ENCODE results near the gene TMOD4.
"Not testable (repeated sequence)": the region's sequence is repeated elsewhere in the genome, so short reads cannot be mapped to it uniquely, and the experiment has no call there.

Gene TMOD4

GRCh38 chr1:151196292-151196800 is 20.6 kb upstream of the TMOD4 start:
- Histone ChIP-seq H3K27me3 (ENCODE audit: low read length) (no peaks in the 10 kb centered on the region), H2AFZ (ENCODE audit: low read depth, low read length, severe bottlenecking) (peak overlapping the region; percentile 86)

GRCh38 chr1:151194894-151195594 is 19.3 kb upstream of the TMOD4 start:
- H3K4me2 ChIP-seq (ENCODE audit: low read depth, low read length, poor library complexity, severe bottlenecking); H3K27ac ChIP-seq (ENCODE audit: low read depth, low read length); H3K9me2 ChIP-seq (replicated peaks; ENCODE audit: insufficient read depth, low read length); H3K27me3 ChIP-seq (ENCODE audit: low read length); H3K9ac ChIP-seq (ENCODE audit: low read length); H4K20me1 ChIP-seq (ENCODE audit: low read depth, low read length); H3K4me3 ChIP-seq (ENCODE audit: insufficient read depth, low read length, poor library complexity, severe bottlenecking); H2AFZ ChIP-seq (ENCODE audit: low read depth, low read length, severe bottlenecking); H3K36me3 ChIP-seq (ENCODE audit: low read length); H3K9me3 ChIP-seq (ENCODE audit: insufficient read depth, low read length): not testable (repeated sequence)
- peaks cover 13% of the 10 kb centered on the region for H3F3A ChIP-seq (ENCODE audit: insufficient read depth)
- H3K79me2 ChIP-seq (ENCODE audit: insufficient read depth, low read length) = peaks cover 16% of the 10 kb centered on the region

More at GRCh38 chr1:151196292-151196800, 20.6 kb upstream of the TMOD4 start:
- Histone ChIP-seq H3K9me2 (replicated peaks; ENCODE audit: insufficient read depth, low read length) (no peaks in the 10 kb centered on the region), H3K36me3 (ENCODE audit: low read length) (no peaks in the 10 kb centered on the region), H3K4me2 (ENCODE audit: low read depth, low read length, poor library complexity, severe bottlenecking) (peak overlapping the region; percentile 68), H3K9me3 (ENCODE audit: insufficient read depth, low read length) (no peaks in the 10 kb centered on the region), H3K9ac (ENCODE audit: low read length) (peak overlapping the region; percentile 45), H3F3A (ENCODE audit: insufficient read depth) (peaks cover 13% of the 10 kb centered on the region), H3K79me2 (ENCODE audit: insufficient read depth, low read length) (peaks cover 27% of the 10 kb centered on the region), H3K4me3 (ENCODE audit: insufficient read depth, low read length, poor library complexity, severe bottlenecking) (peak overlapping the region; percentile 33), H4K20me1 (ENCODE audit: low read depth, low read length) (no peaks in the 10 kb centered on the region), H3K27ac (ENCODE audit: low read depth, low read length) (no peak overlapping the region)
- TF ChIP-seq EZH2phosphoT487 (conservative IDR thresholded peaks at IDR 0.05; ENCODE audit: low read length) (no peak), CTCF (IDR thresholded peaks at IDR 0.05; ENCODE audit: insufficient read depth, low read length, poor library complexity, severe bottlenecking) (peak; percentile 45)

GRCh38 chr1:151193856-151194255 is 18.1 kb upstream of the TMOD4 start:
- Histone ChIP-seq H3K9me3 (ENCODE audit: insufficient read depth, low read length) (no peaks in the 10 kb centered on the region), H4K20me1 (ENCODE audit: low read depth, low read length) (no peaks in the 10 kb centered on the region), H3K27ac (ENCODE audit: low read depth, low read length) (no peak overlapping the region), H2AFZ (ENCODE audit: low read depth, low read length, severe bottlenecking) (no peak overlapping the region), H3K36me3 (ENCODE audit: low read length) (no peaks in the 10 kb centered on the region), H3K4me2 (ENCODE audit: low read depth, low read length, poor library complexity, severe bottlenecking) (no peak overlapping the region), H3K9me2 (replicated peaks; ENCODE audit: insufficient read depth, low read length) (no peaks in the 10 kb centered on the region), H3K79me2 (ENCODE audit: insufficient read depth, low read length) (peaks cover 15% of the 10 kb centered on the region), H3K4me3 (ENCODE audit: insufficient read depth, low read length, poor library complexity, severe bottlenecking) (no peak overlapping the region), H3K27me3 (ENCODE audit: low read length) (no peaks in the 10 kb centered on the region), H3K9ac (ENCODE audit: low read length) (no peak overlapping the region), H3F3A (ENCODE audit: insufficient read depth) (peaks cover 13% of the 10 kb centered on the region)
- no peak for TF ChIP-seq EZH2phosphoT487 (conservative IDR thresholded peaks at IDR 0.05; ENCODE audit: low read length)
- no peak for TF ChIP-seq CTCF (IDR thresholded peaks at IDR 0.05; ENCODE audit: insufficient read depth, low read length, poor library complexity, severe bottlenecking)

GRCh38 chr1:151193304-151193703 is 17.5 kb upstream of the TMOD4 start:
- peaks cover 13% of the 10 kb centered on the region for H3F3A ChIP-seq (ENCODE audit: insufficient read depth)
- H3K27me3 ChIP-seq (ENCODE audit: low read length) = no peaks in the 10 kb centered on the region
- no peaks in the 10 kb centered on the region for H4K20me1 ChIP-seq (ENCODE audit: low read depth, low read length)
- H3K4me3 ChIP-seq (ENCODE audit: insufficient read depth, low read length, poor library complexity, severe bottlenecking) = no peak overlapping the region
- no peak overlapping the region for H2AFZ ChIP-seq (ENCODE audit: low read depth, low read length, severe bottlenecking)
- H3K9me2 ChIP-seq (replicated peaks; ENCODE audit: insufficient read depth, low read length) = no peaks in the 10 kb centered on the region
- H3K79me2 ChIP-seq (ENCODE audit: insufficient read depth, low read length) = peaks cover 16% of the 10 kb centered on the region
- no peak overlapping the region for H3K27ac ChIP-seq (ENCODE audit: low read depth, low read length)
- no peaks in the 10 kb centered on the region for H3K9me3 ChIP-seq (ENCODE audit: insufficient read depth, low read length)
- no peaks in the 10 kb centered on the region for H3K36me3 ChIP-seq (ENCODE audit: low read length)
- no peak overlapping the region for H3K4me2 ChIP-seq (ENCODE audit: low read depth, low read length, poor library complexity, severe bottlenecking)
- no peak overlapping the region for H3K9ac ChIP-seq (ENCODE audit: low read length)
- TF ChIP-seq EZH2phosphoT487 (conservative IDR thresholded peaks at IDR 0.05; ENCODE audit: low read length) (no peak), CTCF (IDR thresholded peaks at IDR 0.05; ENCODE audit: insufficient read depth, low read length, poor library complexity, severe bottlenecking) (no peak)
